Stimulated activated CD8-positive, alpha-beta memory T cell treated with anti-CD3 and anti-CD28 coated beads, Interleukin-4, amount 100 ng/mL, for 1 hour (primary cell): ENCODE results near the gene SORBS1.

ENCODE experiments used
- DNase-seq, 2 donors: peaks; one replicate each; pipeline ENCODE4 v3.0.0-alpha.2; 2020; ENCODE audit warnings: low read depth in 2 of 2, low spot score in 1 of 2

Gene SORBS1

GRCh38 chr10:95303950-95304349, 257.2 kb downstream of the SORBS1 start:
- DNase-seq, result no peak

GRCh38 chr10:95303535-95303934, 257.6 kb downstream of the SORBS1 start:
- DNase-seq, result no peak

- no peak for DNase-seq
Measured at GRCh38 chr10:95300022-95300539, 261.1 kb downstream of the SORBS1 start.

GRCh38 chr10:95297402-95297801, 263.8 kb downstream of the SORBS1 start:
- DNase-seq, result no peak

- no peak for DNase-seq
Measured at GRCh38 chr10:95296764-95297163, 264.4 kb downstream of the SORBS1 start.

- peak in 1 of 2 donors; percentile 10 for DNase-seq
Measured at GRCh38 chr10:95295031-95295755, 266.0 kb downstream of the SORBS1 start.

- no peak for DNase-seq
Measured at GRCh38 chr10:95293631-95294030, 267.5 kb downstream of the SORBS1 start.

- no peak for DNase-seq
Measured at GRCh38 chr10:95291365-95292039, 269.7 kb downstream of the SORBS1 start.

GRCh38 chr10:95290461-95291364, 270.5 kb downstream of the SORBS1 start, which contains the start of gene PDLIM1:
Gene PDLIM1 (minus strand): TSS chr10:95291003. CDS start chr10:95290915, 88 bp downstream.
- no peak for DNase-seq

- no peak for DNase-seq
Measured at GRCh38 chr10:95289921-95290421, 271.2 kb downstream of the SORBS1 start.

- no peak for DNase-seq
Measured at GRCh38 chr10:95289003-95289920, 271.9 kb downstream of the SORBS1 start.

GRCh38 chr10:95288303-95288702, 272.9 kb downstream of the SORBS1 start:
- no peak for DNase-seq

GRCh38 chr10:95287281-95287680, 273.9 kb downstream of the SORBS1 start:
- no peak for DNase-seq

GRCh38 chr10:95286707-95287106, 274.5 kb downstream of the SORBS1 start:
- no peak for DNase-seq

GRCh38 chr10:95285556-95285955, 275.6 kb downstream of the SORBS1 start:
- DNase-seq, result no peak

- no peak for DNase-seq
Measured at GRCh38 chr10:95284807-95285206, 276.4 kb downstream of the SORBS1 start.

- no peak for DNase-seq
Measured at GRCh38 chr10:95282107-95282506, 279.1 kb downstream of the SORBS1 start.

GRCh38 chr10:95281206-95281605, 280.0 kb downstream of the SORBS1 start:
- no peak for DNase-seq

GRCh38 chr10:95280637-95281036, 280.5 kb downstream of the SORBS1 start:
- no peak for DNase-seq
